ENCODE measurements around the gene ITIH3.
"Not testable (repeated sequence)": the region's sequence is repeated elsewhere in the genome, so short reads cannot be mapped to it uniquely, and the experiment has no call there.

ITIH3 gene

DNA sequence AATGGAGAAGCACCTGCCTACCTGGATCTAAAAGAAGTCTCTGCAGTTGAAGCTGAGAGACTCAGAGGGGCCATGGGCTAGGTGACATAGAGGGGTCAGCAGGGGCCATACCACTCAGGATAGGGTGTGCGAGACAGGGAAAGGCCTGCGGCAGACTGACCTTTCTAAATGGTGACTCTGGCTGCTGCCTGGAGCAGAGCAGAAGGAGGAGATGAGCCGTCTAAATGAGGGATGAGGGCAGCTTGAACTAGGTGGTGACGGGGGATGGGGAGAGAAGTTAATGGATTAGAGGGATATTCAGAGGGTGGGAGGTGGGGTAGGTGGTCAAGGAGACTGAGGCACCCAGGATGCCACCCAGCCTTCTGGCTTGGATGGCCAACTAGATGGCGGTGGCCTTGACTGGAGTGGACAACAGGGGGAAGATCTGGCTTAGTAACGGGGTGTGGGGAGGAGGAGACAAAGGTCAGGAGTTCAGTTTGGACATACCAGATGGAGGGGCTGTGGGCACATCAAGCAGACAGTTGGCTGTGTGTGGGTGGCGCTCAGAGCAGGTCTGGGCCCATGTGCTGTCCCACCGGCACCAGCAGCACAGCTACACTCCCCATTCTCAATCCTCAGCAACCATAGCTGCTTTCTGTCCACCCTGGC, 20.4 kb upstream of the ITIH3 start:
- peaks cover 7% of the 10 kb centered on the region for H3K4me1 ChIP-seq (ENCODE audit: control insufficient read depth, insufficient read depth, low read length, unreplicated experiment)
- H3K27ac ChIP-seq (ENCODE audit: low read depth, low read length) = no peak overlapping the region
- H3K36me3 ChIP-seq (ENCODE audit: insufficient read depth, low read length) = no peaks in the 10 kb centered on the region
- H3K27me3 ChIP-seq (ENCODE audit: insufficient read depth, low read length) = peaks cover 9% of the 10 kb centered on the region; the same call in 1 of the 2 replicates
- H3K4me3 ChIP-seq (ENCODE audit: low read depth, low read length) = no peak overlapping the region
- no peak overlapping the region for H2AFZ ChIP-seq (ENCODE audit: low read length, unreplicated experiment)
- peaks cover 8% of the 10 kb centered on the region for H3K79me2 ChIP-seq (ENCODE audit: control insufficient read depth, insufficient read depth, low read length, unreplicated experiment)

- Histone ChIP-seq H3K36me3 (ENCODE audit: insufficient read depth, low read length) (no peaks in the 10 kb centered on the region), H2AFZ (ENCODE audit: low read length, unreplicated experiment) (no peak overlapping the region), H3K27ac (ENCODE audit: low read depth, low read length) (no peak overlapping the region), H3K4me1 (ENCODE audit: control insufficient read depth, insufficient read depth, low read length, unreplicated experiment) (no peaks in the 10 kb centered on the region), H3K79me2 (ENCODE audit: control insufficient read depth, insufficient read depth, low read length, unreplicated experiment) (peaks cover under 1% of the 10 kb centered on the region), H3K27me3 (ENCODE audit: insufficient read depth, low read length) (peaks cover 17% of the 10 kb centered on the region), H3K4me3 (ENCODE audit: low read depth, low read length) (no peak overlapping the region)
These were observed 19.4 kb upstream of the ITIH3 start for GRCh38 chr3:52774901-52775864.

DNA sequence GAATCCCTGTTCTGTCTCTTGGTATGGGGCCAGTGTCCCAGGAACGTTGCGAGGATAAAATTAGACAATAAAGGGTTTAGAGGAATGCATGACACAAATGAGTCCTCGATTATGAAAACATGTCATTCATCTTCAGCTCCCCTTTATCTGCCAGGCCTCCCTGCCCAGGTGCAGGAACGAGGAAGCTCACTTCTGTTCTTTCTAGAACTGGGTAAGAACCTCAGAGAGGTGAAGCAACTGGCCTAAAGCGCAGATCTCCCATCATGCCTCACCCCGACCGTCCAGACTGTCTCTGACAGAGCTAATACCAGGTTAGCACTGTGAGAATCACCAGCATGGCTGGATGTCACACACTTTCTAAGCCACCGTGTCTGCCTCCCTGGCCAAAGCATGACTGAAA, 18.7 kb upstream of the ITIH3 start:
- no peaks in the 10 kb centered on the region for H3K36me3 ChIP-seq (ENCODE audit: insufficient read depth, low read length)
- no peak overlapping the region for H3K4me3 ChIP-seq (ENCODE audit: low read depth, low read length)
- no peaks in the 10 kb centered on the region for H3K4me1 ChIP-seq (ENCODE audit: control insufficient read depth, insufficient read depth, low read length, unreplicated experiment)
- H3K27ac ChIP-seq (ENCODE audit: low read depth, low read length) = no peak overlapping the region
- H3K27me3 ChIP-seq (ENCODE audit: insufficient read depth, low read length) = peaks cover 24% of the 10 kb centered on the region
- H2AFZ ChIP-seq (ENCODE audit: low read length, unreplicated experiment) = no peak overlapping the region
- no peaks in the 10 kb centered on the region for H3K79me2 ChIP-seq (ENCODE audit: control insufficient read depth, insufficient read depth, low read length, unreplicated experiment)

DNA sequence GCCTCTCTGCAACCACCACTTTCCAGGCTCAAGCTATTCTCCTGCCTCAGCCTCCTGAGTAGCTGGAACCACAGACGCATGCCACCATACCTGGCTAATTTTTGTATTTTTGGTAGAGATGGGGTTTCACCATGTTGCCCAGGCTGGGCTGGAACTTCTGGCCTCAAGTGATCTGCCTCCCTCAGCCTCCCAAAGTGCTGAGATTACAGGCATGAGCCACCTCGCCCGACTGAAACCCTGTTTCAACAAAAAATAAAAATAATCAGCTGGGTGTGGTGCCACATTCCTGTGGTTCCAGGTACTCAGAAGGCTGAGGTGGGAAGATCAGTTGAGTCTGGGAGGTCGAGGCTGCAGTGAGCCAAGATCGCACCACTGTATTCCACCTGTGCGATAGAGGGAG, 18.1 kb upstream of the ITIH3 start:
- peaks cover 28% of the 10 kb centered on the region for H3K27me3 ChIP-seq (ENCODE audit: insufficient read depth, low read length)
- H3K4me1 ChIP-seq (ENCODE audit: control insufficient read depth, insufficient read depth, low read length, unreplicated experiment); H3K4me3 ChIP-seq (ENCODE audit: low read depth, low read length); H3K36me3 ChIP-seq (ENCODE audit: insufficient read depth, low read length); H3K79me2 ChIP-seq (ENCODE audit: control insufficient read depth, insufficient read depth, low read length, unreplicated experiment); H3K27ac ChIP-seq (ENCODE audit: low read depth, low read length); H2AFZ ChIP-seq (ENCODE audit: low read length, unreplicated experiment): not testable (repeated sequence)

DNA sequence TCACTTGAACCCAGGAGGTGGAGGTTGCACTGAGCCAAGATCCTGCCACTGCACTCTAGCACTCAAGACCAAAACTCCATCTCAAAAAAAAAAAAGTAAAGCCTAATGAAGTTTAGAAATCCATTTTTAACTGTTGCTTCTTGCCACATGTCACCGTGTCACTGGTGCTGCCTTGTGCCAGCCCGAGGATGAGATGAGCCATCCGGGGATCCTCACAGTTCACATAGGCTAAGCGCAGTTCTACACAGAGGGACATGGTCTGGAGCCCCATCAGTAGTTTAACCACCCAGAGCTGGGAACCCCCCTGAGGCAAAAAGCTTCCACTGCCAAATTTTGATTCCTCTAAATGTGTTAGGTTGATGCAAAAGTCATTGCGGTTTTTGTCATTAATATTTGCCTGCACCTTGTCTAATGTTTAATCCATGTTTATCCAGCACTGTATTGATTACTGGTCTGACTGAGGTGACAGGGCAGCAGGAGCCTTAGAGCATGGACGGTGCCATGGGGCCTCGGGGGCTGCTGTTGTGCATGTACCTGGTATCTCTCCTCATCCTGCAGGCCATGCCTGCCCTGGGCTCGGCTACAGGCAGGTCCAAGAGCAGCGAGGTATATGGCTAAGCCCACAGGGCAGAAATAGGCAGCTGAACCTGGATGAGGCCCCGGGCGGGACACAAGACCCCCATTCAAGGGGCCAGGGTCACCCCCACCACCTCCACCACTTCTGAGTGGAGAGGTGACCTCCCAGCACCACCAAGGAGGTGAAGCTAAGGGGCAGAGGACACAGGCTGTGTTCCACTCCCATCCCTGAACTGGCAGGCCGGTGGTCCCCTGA, 17.3 kb upstream of the ITIH3 start, which contains the start of gene ITIH1:
Gene ITIH1, plus strand, starts transcription at position 473 of the 832 bp plus-strand sequence. Its CDS starts 17 bp downstream, at position 490.
- no peaks in the 10 kb centered on the region for H3K79me2 ChIP-seq (ENCODE audit: control insufficient read depth, insufficient read depth, low read length, unreplicated experiment)
- H3K4me1 ChIP-seq (ENCODE audit: control insufficient read depth, insufficient read depth, low read length, unreplicated experiment) = no peaks in the 10 kb centered on the region
- no peak within 1 kb of the TSS for H3K27ac ChIP-seq (ENCODE audit: low read depth, low read length)
- H2AFZ ChIP-seq (ENCODE audit: low read length, unreplicated experiment) = no peak within 1 kb of the TSS
- no peaks in the 10 kb centered on the region for H3K36me3 ChIP-seq (ENCODE audit: insufficient read depth, low read length)
- peaks cover 36% of the 10 kb centered on the region for H3K27me3 ChIP-seq (ENCODE audit: insufficient read depth, low read length)
- no peak within 1 kb of the TSS for H3K4me3 ChIP-seq (ENCODE audit: low read depth, low read length)

GRCh38 chr3:52777959-52778805, 16.4 kb upstream of the ITIH3 start:
- H3K36me3 ChIP-seq (ENCODE audit: insufficient read depth, low read length) = no peaks in the 10 kb centered on the region
- no peaks in the 10 kb centered on the region for H3K79me2 ChIP-seq (ENCODE audit: control insufficient read depth, insufficient read depth, low read length, unreplicated experiment)
- peaks cover 45% of the 10 kb centered on the region for H3K27me3 ChIP-seq (ENCODE audit: insufficient read depth, low read length)
- no peak overlapping the region for H3K4me3 ChIP-seq (ENCODE audit: low read depth, low read length)
- no peak overlapping the region for H2AFZ ChIP-seq (ENCODE audit: low read length, unreplicated experiment)
- no peaks in the 10 kb centered on the region for H3K4me1 ChIP-seq (ENCODE audit: control insufficient read depth, insufficient read depth, low read length, unreplicated experiment)
- H3K27ac ChIP-seq (ENCODE audit: low read depth, low read length) = no peak overlapping the region

GRCh38 chr3:52779011-52779836, 15.4 kb upstream of the ITIH3 start:
- Histone ChIP-seq H3K36me3 (ENCODE audit: insufficient read depth, low read length) (no peaks in the 10 kb centered on the region), H3K79me2 (ENCODE audit: control insufficient read depth, insufficient read depth, low read length, unreplicated experiment) (no peaks in the 10 kb centered on the region), H3K4me1 (ENCODE audit: control insufficient read depth, insufficient read depth, low read length, unreplicated experiment) (no peaks in the 10 kb centered on the region), H3K27ac (ENCODE audit: low read depth, low read length) (no peak overlapping the region), H3K27me3 (ENCODE audit: insufficient read depth, low read length) (peaks cover 51% of the 10 kb centered on the region), H2AFZ (ENCODE audit: low read length, unreplicated experiment) (no peak overlapping the region), H3K4me3 (ENCODE audit: low read depth, low read length) (no peak overlapping the region)

GRCh38 chr3:52779837-52780585, 14.6 kb upstream of the ITIH3 start:
- Histone ChIP-seq H3K4me3 (ENCODE audit: low read depth, low read length) (no peak overlapping the region), H3K27ac (ENCODE audit: low read depth, low read length) (no peak overlapping the region), H2AFZ (ENCODE audit: low read length, unreplicated experiment) (no peak overlapping the region), H3K27me3 (ENCODE audit: insufficient read depth, low read length) (peaks cover 51% of the 10 kb centered on the region), H3K79me2 (ENCODE audit: control insufficient read depth, insufficient read depth, low read length, unreplicated experiment) (no peaks in the 10 kb centered on the region), H3K36me3 (ENCODE audit: insufficient read depth, low read length) (no peaks in the 10 kb centered on the region), H3K4me1 (ENCODE audit: control insufficient read depth, insufficient read depth, low read length, unreplicated experiment) (no peaks in the 10 kb centered on the region)

DNA sequence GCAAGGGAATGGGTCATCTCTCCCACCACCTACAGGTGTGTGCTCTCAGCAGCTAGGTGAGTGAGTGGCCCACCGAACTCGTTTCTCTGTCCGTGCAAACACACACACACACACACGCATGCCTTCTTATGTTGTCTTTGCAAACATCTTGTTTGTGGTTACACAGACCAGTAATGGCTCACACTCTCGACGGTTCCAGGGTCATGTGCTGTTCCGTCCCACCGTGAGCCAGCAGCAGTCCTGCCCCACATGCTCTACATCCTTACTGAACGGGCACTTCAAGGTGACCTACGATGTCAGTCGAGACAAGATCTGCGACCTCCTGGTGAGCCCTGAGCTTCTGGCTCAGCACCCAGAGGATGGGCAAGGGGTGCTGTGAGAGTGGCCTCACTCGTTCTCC, 12.9 kb upstream of the ITIH3 start:
- Histone ChIP-seq H3K4me1 (ENCODE audit: control insufficient read depth, insufficient read depth, low read length, unreplicated experiment) (no peaks in the 10 kb centered on the region), H3K36me3 (ENCODE audit: insufficient read depth, low read length) (no peaks in the 10 kb centered on the region), H2AFZ (ENCODE audit: low read length, unreplicated experiment) (no peak overlapping the region), H3K4me3 (ENCODE audit: low read depth, low read length) (no peak overlapping the region), H3K27me3 (ENCODE audit: insufficient read depth, low read length) (peaks cover 51% of the 10 kb centered on the region), H3K79me2 (ENCODE audit: control insufficient read depth, insufficient read depth, low read length, unreplicated experiment) (no peaks in the 10 kb centered on the region), H3K27ac (ENCODE audit: low read depth, low read length) (no peak overlapping the region)

Measured in ACC112 (cell line).